NCI-H2029 treated with DMSO at 0.1 percent for 48 hours (cell line): ENCODE data around the gene CXCL16.

ENCODE experiments used
- DNase-seq: peaks from one replicate; lab custom pipeline; 2025; lab: John Stamatoyannopoulos, UW

Gene CXCL16

GRCh38 chr17:4750606-4751005 lies 10.9 kb upstream of the CXCL16 start:
- no peak for DNase-seq

- no peak for DNase-seq
Observed at GRCh38 chr17:4748686-4749085, 9.0 kb upstream of the CXCL16 start.

- no peak for DNase-seq
Observed at GRCh38 chr17:4747847-4748246, 8.1 kb upstream of the CXCL16 start.

GRCh38 chr17:4744999-4745969 lies 5.6 kb upstream of the CXCL16 start:
- DNase-seq, result no peak

GRCh38 chr17:4743898-4744297 lies 4.2 kb upstream of the CXCL16 start:
- no peak for DNase-seq

- DNase-seq, result no peak
Observed at GRCh38 chr17:4743216-4743615, 3.5 kb upstream of the CXCL16 start.

- DNase-seq, result no peak
Observed at GRCh38 chr17:4742629-4743028, 2.9 kb upstream of the CXCL16 start.

- DNase-seq, result no peak
Observed at GRCh38 chr17:4742133-4742532, 2.4 kb upstream of the CXCL16 start.

GRCh38 chr17:4741544-4741943 lies 1.8 kb upstream of the CXCL16 start:
- no peak for DNase-seq

- DNase-seq, result no peak
Observed at GRCh38 chr17:4740584-4740983, 856 bp upstream of the CXCL16 start.

- DNase-seq, result no peak
Observed at GRCh38 chr17:4740025-4740351, 260 bp upstream of the CXCL16 start.

- DNase-seq, result no peak
Observed at GRCh38 chr17:4738136-4739121, 1.3 kb downstream of the CXCL16 start.

GRCh38 chr17:4735876-4736651 lies 3.7 kb downstream of the CXCL16 start:
- DNase-seq, result no peak

GRCh38 chr17:4734857-4735475 lies 4.8 kb downstream of the CXCL16 start:
- DNase-seq, result no peak

GRCh38 chr17:4733073-4733531 lies 6.6 kb downstream of the CXCL16 start:
- no peak for DNase-seq

GRCh38 chr17:4728124-4728523 lies 11.6 kb downstream of the CXCL16 start:
- no peak for DNase-seq

- DNase-seq, result no peak
Observed at GRCh38 chr17:4725646-4726310, 13.9 kb downstream of the CXCL16 start.

GRCh38 chr17:4724650-4725049 lies 15.1 kb downstream of the CXCL16 start:
- no peak for DNase-seq

- no peak for DNase-seq
Observed at GRCh38 chr17:4722678-4723240, 17.0 kb downstream of the CXCL16 start.
